Central memory CD8-positive, alpha-beta T cell (primary cell): ENCODE data around the gene DMGDH.

Experiments
- ATAC-seq: fragments of 150-1000 bp; cut with Tn5 transposase; replicated peaks from 2 replicates; pipeline ENCODE4 v1.10.0; 2022; ENCODE audit warnings: mild to moderate bottlenecking, moderate FRiP score, moderate number of reproducible peaks; ENCODE audit not compliant: poor library complexity, severe bottlenecking; ENCODE audit errors: extremely low read depth
- DNase-seq, 2 donors: peaks; one replicate each; pipeline ENCODE4 v3.0.0; 2021; ENCODE audit warnings: low spot score in 2 of 2
- H3K27ac Mint-ChIP-seq: one replicate; pipeline ENCODE4 v1.8.0; 2022; ENCODE audit warnings: low read depth, mild to moderate bottlenecking, moderate library complexity, mixed read lengths
- H3K27me3 Mint-ChIP-seq: one replicate; pipeline ENCODE4 v1.8.0; 2022; ENCODE audit warnings: mixed read lengths
- H3K36me3 Mint-ChIP-seq: one replicate; pipeline ENCODE4 v1.8.0; 2022; ENCODE audit warnings: mild to moderate bottlenecking, moderate library complexity, mixed read lengths; ENCODE audit not compliant: insufficient read depth
- H3K4me1 Mint-ChIP-seq: one replicate; pipeline ENCODE4 v1.8.0; 2022; ENCODE audit warnings: mixed read lengths
- H3K4me3 Mint-ChIP-seq: one replicate; pipeline ENCODE4 v1.8.0; 2022; ENCODE audit warnings: mild to moderate bottlenecking, moderate library complexity, mixed read lengths
- H3K9me3 Mint-ChIP-seq: one replicate; pipeline ENCODE4 v1.8.0; 2022; ENCODE audit warnings: mixed read lengths

The DMGDH gene

DNA sequence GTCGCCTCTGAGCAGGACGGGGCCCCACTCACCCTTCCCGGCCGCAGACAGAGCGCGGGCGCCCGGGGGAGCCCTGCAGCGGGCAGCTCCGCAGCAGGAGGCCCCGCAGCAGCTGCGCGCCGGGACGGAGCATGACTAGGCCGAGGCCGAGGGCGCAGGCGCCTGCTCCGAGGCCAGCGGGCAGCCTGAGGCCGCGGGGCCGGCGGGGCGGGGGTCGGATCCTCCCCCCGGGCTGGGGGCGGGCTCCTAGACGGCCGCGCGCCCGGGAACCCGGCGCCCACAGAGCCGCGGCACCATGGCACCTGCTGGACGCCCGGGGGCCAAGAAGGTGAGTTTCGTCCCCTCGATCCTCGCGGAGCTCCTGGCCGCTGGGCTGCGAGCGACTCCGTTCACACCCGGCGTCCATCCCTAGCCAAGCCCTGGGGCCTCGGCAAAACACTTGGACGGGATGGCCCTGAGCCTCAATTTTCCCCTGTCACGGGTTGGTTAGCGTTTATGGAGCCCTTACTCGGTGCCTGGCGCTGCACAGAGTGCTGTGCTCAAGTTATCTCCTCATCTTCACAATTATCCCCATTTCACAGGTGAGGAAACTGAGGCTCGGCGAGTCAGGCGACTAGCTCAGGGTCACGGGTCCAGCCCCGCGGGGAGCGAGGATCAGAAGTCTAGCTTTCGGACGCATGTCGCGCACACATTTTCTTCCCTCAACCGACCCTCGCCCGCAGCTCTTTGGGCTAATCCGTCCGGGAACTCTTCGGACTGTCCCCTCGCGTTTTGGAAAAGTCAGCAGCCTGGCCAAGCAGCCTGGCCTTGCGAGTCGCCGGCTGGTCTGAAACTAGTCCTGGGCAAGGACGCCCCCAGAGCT is at the start of gene DMGDH, which contains the start of gene BHMT2:
DMGDH (minus strand) TSS at position 187 of the 862 bp plus-strand sequence; CDS start at position 133, 54 bp downstream.
BHMT2 (plus strand) TSS at position 280 of the 862 bp plus-strand sequence; CDS start at position 296, 16 bp downstream.
- no peak for ATAC-seq
- Mint-ChIP-seq H3K4me3 (no peak within 1 kb of the TSS), H3K36me3 (no peaks in the 10 kb centered on the region), H3K27ac (no peak within 1 kb of the TSS), H3K9me3 (no peaks in the 10 kb centered on the region), H3K4me1 (no peaks in the 10 kb centered on the region), H3K27me3 (peaks cover 37% of the 10 kb centered on the region)
- DNase-seq, result no peak

DNA sequence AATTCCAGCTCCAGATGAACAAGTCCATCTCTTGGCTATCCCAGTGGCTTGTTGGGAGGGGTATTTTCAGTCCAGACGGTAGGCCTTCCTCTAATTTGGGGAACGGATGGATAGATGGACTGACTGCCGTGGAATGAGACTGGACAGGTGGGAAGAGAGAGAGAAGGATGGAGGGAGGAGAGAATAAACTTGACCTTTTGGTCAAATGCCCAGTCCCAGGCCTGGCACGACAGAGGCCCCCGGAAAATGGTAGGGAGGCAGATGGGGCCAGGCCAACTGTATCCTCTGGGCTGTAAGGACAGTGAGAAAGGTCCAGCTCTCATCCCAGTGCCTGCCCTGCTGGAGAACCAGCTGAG is 43.2 kb upstream of the DMGDH start:
- Mint-ChIP-seq H3K9me3 (no peaks in the 10 kb centered on the region), H3K36me3 (no peaks in the 10 kb centered on the region), H3K27me3 (peaks cover 55% of the 10 kb centered on the region), H3K27ac (no peak overlapping the region), H3K4me3 (no peak overlapping the region), H3K4me1 (no peaks in the 10 kb centered on the region)
- no peak for ATAC-seq
- DNase-seq, result no peak

DNA sequence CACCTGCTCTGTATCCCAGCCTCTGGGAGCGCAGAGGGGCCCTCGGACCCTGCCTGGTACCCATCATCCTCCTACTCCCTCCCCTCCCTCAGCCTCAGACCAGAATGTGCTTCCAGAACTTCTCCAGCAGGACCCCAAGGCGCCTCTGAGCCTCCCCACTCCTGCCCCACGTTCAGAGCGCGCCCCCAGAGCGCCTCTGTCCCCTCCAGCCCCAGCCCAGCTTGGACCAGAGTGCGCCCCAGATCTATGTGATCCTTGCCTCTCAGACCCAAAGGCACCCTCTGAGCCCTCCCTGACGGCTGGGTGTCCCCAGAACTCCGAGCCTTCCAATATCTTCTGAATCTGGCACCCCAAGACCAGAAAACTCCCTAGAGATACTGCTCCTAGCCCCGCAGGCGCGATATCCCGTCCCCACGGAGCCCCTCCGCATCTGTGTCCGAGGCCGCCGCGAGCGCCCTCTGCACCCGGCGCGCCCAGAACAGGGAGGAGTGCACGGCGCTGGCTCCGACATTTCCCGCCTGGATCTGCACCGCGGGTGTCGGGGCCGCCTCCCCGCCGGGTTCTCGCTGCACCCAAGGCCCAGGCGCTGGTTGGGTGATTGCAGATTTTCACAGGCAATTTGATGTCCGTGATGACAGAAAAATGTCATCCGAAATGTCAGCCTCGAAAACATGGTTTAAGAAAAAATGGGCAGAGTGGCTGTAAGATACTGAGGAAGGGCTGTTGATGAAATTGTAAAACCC is 42.7 kb upstream of the DMGDH start:
- Mint-ChIP-seq H3K27me3 (peaks cover 61% of the 10 kb centered on the region), H3K4me3 (no peak overlapping the region), H3K4me1 (no peaks in the 10 kb centered on the region), H3K27ac (no peak overlapping the region), H3K9me3 (no peaks in the 10 kb centered on the region), H3K36me3 (no peaks in the 10 kb centered on the region)
- ATAC-seq, result no peak
- DNase-seq, result no peak

DNA sequence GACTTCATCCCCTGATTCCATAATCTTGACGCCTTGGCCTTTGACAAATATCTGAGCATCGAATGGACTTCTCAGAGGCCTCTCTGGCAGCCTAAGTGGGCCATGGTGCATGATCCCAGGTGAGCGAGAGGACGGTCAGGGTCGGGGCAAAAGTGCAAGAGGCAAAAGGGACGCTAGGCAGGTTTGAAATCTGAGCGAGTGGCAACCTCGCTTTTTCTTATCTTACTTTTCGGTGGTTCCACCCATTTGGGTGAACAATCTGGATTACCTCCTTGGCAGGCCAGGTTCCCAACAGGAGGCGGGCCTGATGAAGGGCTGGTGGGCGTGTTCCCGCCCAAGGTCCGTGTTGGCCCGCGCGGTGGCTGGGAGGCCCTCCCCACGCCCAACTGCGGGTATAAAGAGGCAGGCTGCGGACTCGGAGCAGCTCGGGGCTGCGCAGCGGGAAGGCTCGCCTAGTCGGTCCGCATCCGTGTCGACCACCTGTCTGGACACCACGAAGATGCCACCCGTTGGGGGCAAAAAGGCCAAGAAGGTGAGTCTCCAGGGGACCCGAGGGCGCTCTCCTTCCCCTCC is 42.0 kb upstream of the DMGDH start, which contains the start of gene BHMT:
BHMT (plus strand) TSS at position 423 of the 573 bp plus-strand sequence; CDS start at position 500, 77 bp downstream.
- DNase-seq (no peak), ATAC-seq (no peak)
- peaks cover 67% of the 10 kb centered on the region for H3K27me3 Mint-ChIP-seq
- no peaks in the 10 kb centered on the region for H3K9me3 Mint-ChIP-seq
- no peak within 1 kb of the TSS for H3K4me3 Mint-ChIP-seq
- H3K4me1 Mint-ChIP-seq, result no peaks in the 10 kb centered on the region
- H3K27ac Mint-ChIP-seq, result no peak within 1 kb of the TSS
- no peaks in the 10 kb centered on the region for H3K36me3 Mint-ChIP-seq

DNA sequence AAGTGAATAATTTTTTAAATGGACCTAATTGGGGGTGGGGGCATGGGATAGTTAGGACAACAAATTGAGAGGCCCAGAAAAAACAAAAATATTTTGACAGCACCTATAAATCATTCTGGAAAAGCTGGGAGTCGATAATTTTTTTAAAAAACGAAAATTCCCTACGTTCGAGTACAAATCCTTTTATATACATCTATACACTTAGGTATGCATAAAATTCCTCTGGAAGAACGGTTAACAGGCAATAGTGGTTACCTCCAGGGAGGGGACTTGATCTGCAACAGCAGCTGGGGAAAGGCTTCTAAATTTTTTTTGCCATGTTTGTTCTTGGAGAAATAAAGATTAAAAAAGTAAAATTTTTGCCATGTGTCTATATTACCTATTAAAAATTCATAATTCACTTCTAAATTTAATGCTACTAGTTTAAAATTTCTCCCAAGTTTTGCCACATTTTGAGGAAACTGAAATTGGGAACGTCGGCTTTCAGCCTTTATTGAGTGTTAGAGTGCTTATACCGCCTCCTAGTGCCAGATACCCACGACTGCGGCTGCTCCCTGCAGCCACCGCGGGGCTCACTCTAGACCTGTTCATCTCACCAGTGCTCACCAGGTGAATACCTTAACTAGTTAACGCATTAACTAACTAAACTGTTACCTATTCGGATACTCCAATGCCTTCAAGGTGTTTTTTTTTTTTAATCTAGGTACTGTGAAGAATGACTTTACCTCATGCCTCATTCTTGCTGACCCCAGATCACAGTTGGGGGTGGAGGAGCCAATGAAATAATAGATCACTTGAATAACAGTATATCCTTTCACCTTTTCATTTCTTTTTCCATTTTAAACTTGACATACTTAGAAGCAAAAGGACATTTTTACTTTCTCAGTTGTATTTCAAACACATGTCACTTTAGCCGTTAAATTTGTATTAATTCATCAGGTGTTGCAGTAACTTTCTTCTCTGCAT is 40.3 kb upstream of the DMGDH start:
- ATAC-seq (no peak), DNase-seq (no peak)
- no peak overlapping the region for H3K27ac Mint-ChIP-seq
- H3K9me3 Mint-ChIP-seq, result no peaks in the 10 kb centered on the region
- H3K4me3 Mint-ChIP-seq, result no peak overlapping the region
- no peaks in the 10 kb centered on the region for H3K4me1 Mint-ChIP-seq
- H3K36me3 Mint-ChIP-seq, result no peaks in the 10 kb centered on the region
- peaks cover 84% of the 10 kb centered on the region for H3K27me3 Mint-ChIP-seq

DNA sequence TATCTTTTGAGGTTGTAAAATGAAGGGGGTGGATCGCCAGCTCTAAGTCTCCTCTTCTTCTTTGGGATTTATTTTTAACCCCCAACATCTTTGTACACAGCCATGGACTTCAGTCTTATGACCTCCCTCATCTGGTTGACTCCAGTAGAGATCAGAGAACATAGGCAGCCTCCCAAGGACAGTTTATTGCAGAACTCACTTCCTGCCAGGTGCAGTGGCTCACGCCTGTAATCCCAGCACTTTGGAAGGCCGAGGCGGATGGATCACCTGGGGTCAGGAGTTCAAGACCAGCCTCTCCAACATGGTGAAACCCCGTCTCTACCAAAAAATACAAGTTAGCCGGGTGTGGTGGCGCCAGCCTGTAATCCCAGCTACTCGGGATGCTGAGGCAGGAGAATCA is 39.3 kb upstream of the DMGDH start:
- H3K4me3 Mint-ChIP-seq, result no peak overlapping the region
- ATAC-seq (no peak), DNase-seq (no peak)
- no peak overlapping the region for H3K27ac Mint-ChIP-seq
- no peaks in the 10 kb centered on the region for H3K9me3 Mint-ChIP-seq
- H3K36me3 Mint-ChIP-seq, result no peaks in the 10 kb centered on the region
- H3K27me3 Mint-ChIP-seq, result peaks cover 93% of the 10 kb centered on the region
- no peaks in the 10 kb centered on the region for H3K4me1 Mint-ChIP-seq

DNA sequence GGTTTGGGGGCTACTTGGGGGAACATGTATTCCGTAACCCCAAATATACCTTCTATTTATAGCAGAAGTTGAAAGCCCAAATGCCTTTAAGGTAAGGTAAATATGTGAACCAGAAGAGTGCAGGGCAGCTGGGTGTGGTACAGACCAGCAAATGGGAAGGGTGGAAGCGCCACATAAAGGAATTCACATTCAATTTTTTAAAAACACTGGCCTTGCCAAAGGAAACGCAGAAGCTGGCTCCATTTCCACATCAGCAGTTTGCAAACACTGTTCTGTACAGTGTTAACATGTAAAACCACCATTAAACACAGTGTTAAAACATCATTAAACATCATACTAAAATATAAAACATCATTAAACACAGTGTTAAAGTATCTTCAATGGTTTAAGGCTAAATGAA is 38.6 kb upstream of the DMGDH start:
- Mint-ChIP-seq H3K4me3 (no peak overlapping the region), H3K27me3 (peaks cover 93% of the 10 kb centered on the region), H3K36me3 (no peaks in the 10 kb centered on the region), H3K4me1 (no peaks in the 10 kb centered on the region), H3K27ac (no peak overlapping the region), H3K9me3 (no peaks in the 10 kb centered on the region)
- ATAC-seq, result no peak
- DNase-seq, result no peak

DNA sequence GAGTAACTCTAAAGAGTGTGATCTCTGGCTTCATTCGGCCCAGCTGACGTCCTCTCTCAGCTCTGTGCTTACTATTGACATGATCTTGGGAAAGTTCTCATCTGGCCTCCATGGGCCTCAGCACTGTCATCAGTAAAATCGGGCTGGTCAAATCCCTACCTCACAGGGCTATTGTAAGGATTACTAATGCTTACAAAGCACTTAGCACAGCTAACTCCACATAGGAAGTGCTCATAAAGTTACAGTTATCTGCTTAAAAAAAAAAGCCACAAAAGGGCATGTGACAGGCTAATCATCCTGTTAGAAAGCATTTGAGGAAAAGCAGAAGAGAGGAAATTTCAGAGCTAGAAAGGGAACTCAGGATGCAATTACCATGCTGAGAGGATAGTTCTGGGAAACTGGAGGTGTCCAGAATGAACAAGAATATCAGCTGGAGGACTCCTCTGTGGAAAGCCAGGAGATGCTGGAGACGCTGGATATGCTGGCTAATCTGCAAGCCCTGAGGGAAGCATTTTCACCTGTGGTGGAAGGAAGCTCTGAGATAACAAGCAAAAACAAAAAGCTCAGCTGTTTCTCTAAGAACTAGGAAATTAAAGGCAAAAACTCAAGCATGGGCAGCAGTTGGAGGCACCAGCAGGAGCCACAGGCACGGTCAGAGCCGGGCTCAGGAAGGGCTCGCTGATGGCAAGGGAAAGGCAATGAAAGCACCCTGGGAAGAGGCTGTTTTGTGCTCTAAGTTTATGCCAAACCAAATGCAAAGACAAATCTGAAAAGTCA is 37.7 kb upstream of the DMGDH start:
- Mint-ChIP-seq H3K9me3 (no peaks in the 10 kb centered on the region), H3K27me3 (peaks cover 93% of the 10 kb centered on the region), H3K4me1 (no peaks in the 10 kb centered on the region), H3K27ac (no peak overlapping the region), H3K4me3 (no peak overlapping the region), H3K36me3 (no peaks in the 10 kb centered on the region)
- ATAC-seq (no peak), DNase-seq (no peak)

DNA sequence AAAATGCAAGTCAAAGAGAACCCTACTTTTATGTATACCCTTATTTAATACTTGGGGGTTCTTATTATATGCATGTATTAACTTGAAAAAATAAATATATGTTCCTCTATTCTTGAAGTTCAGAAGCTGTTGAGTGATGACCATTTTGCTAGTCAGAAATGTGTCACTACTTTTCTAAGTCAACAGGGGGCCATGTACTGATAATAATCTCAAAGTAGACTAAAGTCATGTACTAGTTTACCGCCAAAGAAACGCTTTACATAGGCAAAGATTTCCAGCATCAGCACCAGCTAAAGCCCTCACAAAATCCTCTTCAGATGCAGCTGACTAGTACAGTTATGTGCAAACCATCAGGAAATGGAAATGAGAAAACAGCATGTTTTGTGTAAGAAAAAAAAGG is 36.4 kb upstream of the DMGDH start:
- no peak for DNase-seq
- no peaks in the 10 kb centered on the region for H3K36me3 Mint-ChIP-seq
- H3K27me3 Mint-ChIP-seq, result peaks cover 93% of the 10 kb centered on the region
- no peak overlapping the region for H3K4me3 Mint-ChIP-seq
- H3K27ac Mint-ChIP-seq, result no peak overlapping the region
- ATAC-seq, result no peak
- no peaks in the 10 kb centered on the region for H3K9me3 Mint-ChIP-seq
- H3K4me1 Mint-ChIP-seq, result no peaks in the 10 kb centered on the region

DNA sequence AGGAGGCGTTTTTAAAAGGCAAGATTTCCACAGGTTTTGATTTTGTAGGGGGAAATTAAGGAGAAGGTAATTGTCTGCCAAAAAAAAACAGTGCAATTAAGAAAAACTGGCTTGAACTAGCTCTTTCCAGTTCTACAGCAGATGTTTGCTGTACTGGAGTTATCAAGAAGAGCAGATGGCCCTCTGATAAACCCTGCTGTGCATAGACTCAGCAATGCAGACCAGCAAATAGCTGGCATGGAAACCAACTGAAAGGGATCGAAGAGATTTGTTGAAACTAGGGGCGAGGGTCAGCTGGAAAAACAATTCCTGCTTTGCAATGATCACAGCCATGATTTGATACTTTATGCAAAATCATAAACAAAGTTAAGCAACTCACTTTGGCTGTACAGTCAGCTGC is 24.3 kb upstream of the DMGDH start:
- DNase-seq (no peak), ATAC-seq (no peak)
- Mint-ChIP-seq H3K4me3 (no peak overlapping the region), H3K36me3 (no peaks in the 10 kb centered on the region), H3K27me3 (peaks cover 35% of the 10 kb centered on the region), H3K27ac (no peak overlapping the region), H3K9me3 (no peaks in the 10 kb centered on the region), H3K4me1 (no peaks in the 10 kb centered on the region)

DNA sequence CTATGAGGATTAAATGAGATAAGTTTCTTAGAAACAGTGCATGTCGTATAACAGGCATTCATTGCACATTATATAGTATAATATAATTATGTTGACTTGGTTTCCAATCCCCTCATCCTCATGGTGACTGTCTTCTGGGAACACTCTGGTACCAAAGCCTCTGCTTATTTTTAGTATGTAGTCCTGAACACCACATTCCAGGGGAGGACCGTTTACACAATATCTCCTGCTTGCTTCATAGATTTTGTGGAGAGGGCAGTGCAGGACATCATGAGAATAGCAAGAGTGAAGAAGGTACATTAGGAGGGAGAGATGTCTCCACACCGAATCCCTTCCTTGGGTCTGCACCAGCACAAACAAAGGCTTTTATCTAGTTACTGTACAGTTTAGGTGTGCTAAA is 21.6 kb upstream of the DMGDH start:
- no peak overlapping the region for H3K27ac Mint-ChIP-seq
- H3K9me3 Mint-ChIP-seq, result no peaks in the 10 kb centered on the region
- DNase-seq (no peak), ATAC-seq (no peak)
- no peaks in the 10 kb centered on the region for H3K36me3 Mint-ChIP-seq
- no peak overlapping the region for H3K4me3 Mint-ChIP-seq
- H3K27me3 Mint-ChIP-seq, result peaks cover 45% of the 10 kb centered on the region
- H3K4me1 Mint-ChIP-seq, result no peaks in the 10 kb centered on the region
